Esophagus muscularis mucosa (tissue), 4 donors: ENCODE results near the gene PARN. TPM values are rescaled to one million over a fixed set of nuclear protein-coding genes. Genes with fewer than 3 reads are reported as not detected.
"Not testable (repeated sequence)": the region's sequence is repeated elsewhere in the genome, so short reads cannot be mapped to it uniquely, and the experiment has no call there.

ENCODE experiments used
- DNase-seq: peaks from one replicate; pipeline ENCODE4 v3.0.0-alpha.2; 2017; ENCODE audit errors: extremely low spot score
- H3K27ac ChIP-seq, 4 donors: fragments of 200-600 bp; sonication (generic); replicated peaks in 1 of 4; 1 replicate in 3 of 4; 2 replicates in 1 of 4; pipeline ENCODE4 v1.5.1; 2016 to 2019; ENCODE audit warnings: mild to moderate bottlenecking in 1 of 4
- H3K27me3 ChIP-seq, 4 donors: fragments of 200-600 bp; sonication (generic); one replicate each; pipeline versions ENCODE4 v1.5.1 to v1.6.0; 2016 to 2019
- H3K36me3 ChIP-seq, 4 donors: fragments of 200-600 bp; sonication (generic); one replicate each; pipeline ENCODE4 v1.5.1; 2016 to 2019
- H3K4me1 ChIP-seq, 4 donors: fragments of 200-600 bp; sonication (generic); one replicate each; pipeline ENCODE4 v1.5.1; 2016 to 2019
- H3K4me3 ChIP-seq, 4 donors: fragments of 200-600 bp; sonication (generic); 1 replicate in 2 of 4; 2 replicates in 2 of 4; pipeline ENCODE4 v1.5.1; 2016 to 2019; ENCODE audit warnings: mild to moderate bottlenecking in 4 of 4, moderate library complexity in 1 of 4
- H3K9me3 ChIP-seq, 4 donors: fragments of 200-600 bp; sonication (generic); 1 replicate in 3 of 4; 2 replicates in 1 of 4; pipeline ENCODE4 v1.5.1; 2016 to 2019
- CTCF ChIP-seq, 3 experiments: fragments of 200-600 bp in 2 of 3; fragments of 450-650 bp in 1 of 3; sonication (generic) in 2 of 3; IDR thresholded peaks; one replicate each; pipeline ENCODE4 v1.5.1; 2017 to 2019; ENCODE audit warnings: antibody characterized with exemption in 3 of 3, mild to moderate bottlenecking in 2 of 3, moderate library complexity in 1 of 3
- EP300 ChIP-seq: sonication (generic); formaldehyde crosslinking; IDR thresholded peaks from one replicate; pipeline ENCODE4 v1.6.1; 2017; ENCODE audit warnings: antibody characterized with exemption
- POLR2A ChIP-seq: fragments of 450-650 bp; IDR thresholded peaks from one replicate; pipeline ENCODE4 v1.6.1; 2017; ENCODE audit warnings: antibody characterized with exemption, moderate library complexity, mild to moderate bottlenecking, low read depth
- POLR2AphosphoS5 ChIP-seq, 2 donors: sonication (generic); formaldehyde crosslinking; IDR thresholded peaks; one replicate each; pipeline ENCODE4 v1.6.1; 2017; ENCODE audit warnings: antibody characterized with exemption in 2 of 2
- WGBS: methylation state at CpG from one replicate; pipeline ENCODE4 v1.1.5; 2018; 5-methylcytosine and 5-hydroxymethylcytosine counted together
- intact Hi-C: fragments of 100-400 bp; cut with DNase I; formaldehyde crosslinking; loops from one replicate; pipeline ENCODE4 v1.15.1; 2023
- total RNA-seq, 4 donors: library from RNA; depleted of rRNA; stranded (reverse); fragments of >200 nt; gene quantifications; one replicate each; pipeline versions ENCODE4 v1.1.0 to v1.2.1, GENCODE V29; 2016

Gene PARN
- total RNA-seq, 4 donors from 2014 or later = 32.6 to 43.5 (median 36.1) TPM

GRCh38 chr16:14632693-14633569 lies 2.9 kb upstream of the PARN start, which contains the start of gene BFAR:
TSS of gene BFAR (plus strand) at chr16:14632951. CDS start at chr16:14644347, 11,396 bp downstream.
- intact Hi-C loops = no loop called here
- H3K27me3 ChIP-seq = no peaks in the 10 kb centered on the region
- peak within 1 kb of the TSS; percentile 73 to 96 (median 92) for H3K4me3 ChIP-seq
- H3K27ac ChIP-seq = peak within 1 kb of the TSS; percentile 92 to 97 (median 94)
- H3K9me3 ChIP-seq = no peaks in the 10 kb centered on the region
- peaks cover 3 to 4% (median 3%) of the 10 kb centered on the region in 4 donors for H3K36me3 ChIP-seq
- H3K4me1 ChIP-seq = peaks cover 45 to 78% (median 69%) of the 10 kb centered on the region in 4 donors
- WGBS = under 1% methylated on average over 44 of the region's 69 CpGs
- TF ChIP-seq POLR2AphosphoS5 (IDR thresholded peaks at IDR 0.05) (peak; percentile 100), EP300 (no peak)
- DNase-seq = peak; percentile 100

- Histone ChIP-seq H3K27ac (peak overlapping the region; percentile 88 to 94 (median 90)), H3K36me3 (peaks cover 11 to 24% (median 22%) of the 10 kb centered on the region in 4 donors), H3K4me1 (peaks cover 42 to 68% (median 57%) of the 10 kb centered on the region in 4 donors), H3K4me3 (peak overlapping the region; percentile 75 to 89 (median 83))
- H3K27me3 ChIP-seq, H3K9me3 ChIP-seq, intact Hi-C loops, DNase-seq: not testable (repeated sequence)
- 82% methylated on average over 29 of the region's 29 CpGs for WGBS
Measured at GRCh38 chr16:14630620-14631330, 715 bp upstream of the PARN start.

GRCh38 chr16:14629612-14629918 lies 495 bp downstream of the PARN start:
- Histone ChIP-seq H3K4me3 (peak overlapping the region; percentile 75 to 89 (median 83)), H3K27me3 (no peaks in the 10 kb centered on the region), H3K36me3 (peaks cover 19 to 36% (median 34%) of the 10 kb centered on the region in 4 donors), H3K4me1 (peaks cover 32 to 56% (median 45%) of the 10 kb centered on the region in 4 donors), H3K9me3 (no peaks in the 10 kb centered on the region), H3K27ac (peak overlapping the region; percentile 88 to 94 (median 90))
- intact Hi-C loops = no loop called here
- TF ChIP-seq POLR2A (no peak), CTCF (IDR thresholded peaks at IDR 0.05) (no peak), EP300 (no peak), POLR2AphosphoS5 (IDR thresholded peaks at IDR 0.05) (no peak)
- WGBS = 4% methylated on average over 16 of the region's 17 CpGs
- no peak for DNase-seq

GRCh38 chr16:14628806-14629611 lies 1.1 kb downstream of the PARN start:
- peak overlapping the region; percentile 88 to 94 (median 90) for H3K27ac ChIP-seq
- DNase-seq = no peak
- H3K9me3 ChIP-seq = no peaks in the 10 kb centered on the region
- WGBS = 55% methylated on average over 12 of the region's 12 CpGs
- peaks cover 24 to 42% (median 39%) of the 10 kb centered on the region in 4 donors for H3K36me3 ChIP-seq
- TF ChIP-seq POLR2AphosphoS5 (IDR thresholded peaks at IDR 0.05) (no peak), EP300 (no peak), CTCF (IDR thresholded peaks at IDR 0.05) (no peak), POLR2A (no peak)
- peaks cover 27 to 50% (median 39%) of the 10 kb centered on the region in 4 donors for H3K4me1 ChIP-seq
- H3K27me3 ChIP-seq = no peaks in the 10 kb centered on the region
- intact Hi-C loops = no loop called here
- peak overlapping the region; percentile 75 to 89 (median 83) for H3K4me3 ChIP-seq

- Histone ChIP-seq H3K4me1 (peaks cover 21 to 39% (median 31%) of the 10 kb centered on the region in 4 donors), H3K9me3 (no peaks in the 10 kb centered on the region), H3K4me3 (no peak overlapping the region), H3K27me3 (no peaks in the 10 kb centered on the region), H3K36me3 (peaks cover 42 to 61% (median 58%) of the 10 kb centered on the region in 4 donors), H3K27ac (no peak overlapping the region)
- DNase-seq = no peak
- 90% methylated on average over 4 of the region's 4 CpGs for WGBS
- intact Hi-C loops = no loop called here
- no peak for TF ChIP-seq EP300
- no peak for TF ChIP-seq POLR2A
- TF ChIP-seq CTCF (IDR thresholded peaks at IDR 0.05) = no peak
- no peak for TF ChIP-seq POLR2AphosphoS5 (IDR thresholded peaks at IDR 0.05)
Measured at GRCh38 chr16:14627078-14627477, 3.0 kb downstream of the PARN start.
